Retina (tissue), 1 donor: ENCODE measurements around the gene CAPN12.

Source experiments
- DNase-seq: peaks from one replicate; pipeline ENCODE4 v3.0.0-alpha.2; 2016

CAPN12 gene

DNA sequence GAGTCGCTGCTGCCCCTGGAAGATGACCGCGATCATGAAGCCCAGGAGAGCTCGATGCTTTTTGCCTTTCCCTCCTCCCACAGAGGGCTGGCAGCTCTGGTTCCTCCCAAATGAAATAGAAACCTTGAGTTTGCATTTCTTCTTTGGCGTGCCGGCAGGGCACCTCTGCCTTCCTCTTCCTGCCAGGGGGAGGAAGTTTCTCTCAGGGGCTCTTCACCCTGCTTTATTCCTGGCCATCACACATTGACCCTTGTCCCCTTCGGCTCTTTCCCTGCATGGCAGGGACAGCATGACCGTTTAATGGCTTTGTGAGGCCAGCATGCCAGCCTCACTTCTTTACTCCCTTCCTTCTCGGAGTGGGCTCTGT is 49.0 kb downstream of the CAPN12 start:
- no peak for DNase-seq

DNA sequence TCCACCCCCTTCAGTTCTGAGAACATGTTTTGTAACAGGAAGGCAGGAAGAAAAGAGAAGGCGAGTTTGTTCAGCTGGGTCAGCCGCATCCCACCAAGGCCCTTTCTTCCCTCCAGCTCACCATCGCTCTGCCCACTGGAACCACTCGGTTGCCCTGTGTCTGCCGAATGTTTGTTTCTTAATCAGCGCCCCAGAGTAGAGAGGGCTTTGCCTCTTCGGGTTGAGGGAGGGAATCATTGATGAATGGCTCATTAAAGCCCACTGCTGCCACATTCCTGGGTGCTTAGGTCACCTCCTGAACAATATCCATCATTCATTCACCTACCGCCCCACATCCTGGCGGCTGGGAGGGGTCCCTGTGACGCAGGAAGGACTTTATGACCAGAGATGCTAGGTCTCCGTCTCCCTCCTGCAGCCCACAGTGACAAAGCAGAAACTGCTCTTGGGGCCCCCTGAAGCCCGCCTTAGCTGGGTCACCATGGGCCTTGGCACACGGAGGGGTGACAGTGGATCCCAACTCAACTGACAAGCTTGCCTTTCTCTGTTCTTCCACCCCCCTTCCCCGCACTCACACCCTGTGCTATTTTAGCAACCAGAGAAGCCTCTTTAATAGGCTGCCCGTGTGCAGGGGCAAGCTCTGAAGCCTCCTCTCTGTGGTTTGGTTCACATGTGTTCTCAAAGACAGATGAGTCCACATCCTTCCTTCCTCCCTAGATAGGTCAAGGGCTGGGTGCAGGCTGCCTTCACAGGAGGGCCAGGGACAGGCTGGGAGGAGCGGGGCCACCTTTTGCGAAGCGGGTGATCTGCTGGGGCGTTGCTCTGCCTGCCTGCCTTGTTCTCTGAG is 50.7 kb downstream of the CAPN12 start:
- peak; percentile 81 for DNase-seq

DNA sequence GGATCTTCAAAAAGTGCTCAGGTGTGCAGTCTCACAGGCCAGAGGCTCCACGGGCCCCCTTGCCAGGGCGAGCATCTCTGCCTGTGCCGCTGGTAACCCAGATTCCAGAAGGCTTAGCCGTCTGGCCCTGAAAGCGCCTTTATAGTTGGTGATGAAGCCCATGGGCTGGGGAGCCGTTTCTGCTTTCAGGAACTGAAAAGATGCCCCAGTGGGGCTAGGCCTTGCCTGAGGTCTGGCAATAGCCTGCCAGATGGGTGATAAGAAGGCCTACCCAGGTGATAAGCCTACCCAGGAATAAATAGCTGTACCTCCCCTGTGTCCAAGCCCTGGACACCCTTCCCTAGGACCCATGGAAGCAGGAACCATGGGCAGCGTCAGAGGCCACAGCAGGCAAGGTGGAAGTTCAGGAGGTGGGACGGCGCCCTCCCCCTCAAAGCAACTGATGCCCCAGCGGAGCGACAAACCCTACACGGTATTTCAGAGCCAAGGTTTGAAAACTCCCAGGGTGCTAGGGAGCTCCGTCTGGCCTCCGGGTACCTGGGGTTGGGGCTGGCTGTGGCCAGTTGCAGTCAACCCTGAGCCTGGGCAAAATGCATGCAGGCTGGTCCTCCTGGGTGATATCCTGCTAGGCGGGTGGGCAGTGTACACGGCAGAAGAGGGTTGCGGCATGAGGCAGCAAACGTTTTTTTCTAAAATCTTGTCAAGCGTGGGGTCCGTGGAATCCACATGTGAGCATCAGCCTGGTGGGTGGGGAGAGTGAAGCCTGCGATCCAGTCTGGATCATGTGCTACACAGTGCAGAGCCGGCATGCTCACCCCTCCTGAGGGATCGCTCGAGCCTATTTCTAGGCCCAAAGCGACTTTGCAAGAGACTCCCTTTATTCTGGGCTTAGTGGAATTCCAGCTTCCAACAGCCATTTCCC is 51.6 kb downstream of the CAPN12 start:
- peak; percentile 40 for DNase-seq

DNA sequence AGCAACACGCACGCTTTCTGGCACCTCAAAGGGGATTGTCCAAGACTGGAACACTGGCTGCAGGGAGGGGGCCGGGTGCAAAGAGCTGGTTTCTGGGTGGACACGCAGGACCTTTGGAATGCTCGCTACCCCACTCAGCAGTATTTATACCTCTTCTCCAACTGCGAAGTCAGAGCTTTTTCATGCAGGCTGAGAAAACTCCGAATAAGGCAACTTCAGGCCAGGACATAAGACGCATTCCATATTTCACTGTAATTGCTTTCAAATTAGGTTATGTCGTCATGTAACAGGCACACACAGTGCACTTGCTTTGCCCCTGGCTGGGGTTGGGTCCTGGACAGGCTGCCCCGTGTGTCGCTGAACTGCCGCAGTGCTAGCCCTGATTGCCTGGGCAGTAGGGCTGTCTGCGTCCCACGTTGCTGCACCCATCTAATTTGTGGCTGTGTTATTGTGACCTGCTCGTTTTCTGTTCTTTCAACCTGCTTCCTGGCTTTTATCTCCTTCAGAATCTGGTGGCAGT is 52.3 kb downstream of the CAPN12 start:
- DNase-seq, result no peak

DNA sequence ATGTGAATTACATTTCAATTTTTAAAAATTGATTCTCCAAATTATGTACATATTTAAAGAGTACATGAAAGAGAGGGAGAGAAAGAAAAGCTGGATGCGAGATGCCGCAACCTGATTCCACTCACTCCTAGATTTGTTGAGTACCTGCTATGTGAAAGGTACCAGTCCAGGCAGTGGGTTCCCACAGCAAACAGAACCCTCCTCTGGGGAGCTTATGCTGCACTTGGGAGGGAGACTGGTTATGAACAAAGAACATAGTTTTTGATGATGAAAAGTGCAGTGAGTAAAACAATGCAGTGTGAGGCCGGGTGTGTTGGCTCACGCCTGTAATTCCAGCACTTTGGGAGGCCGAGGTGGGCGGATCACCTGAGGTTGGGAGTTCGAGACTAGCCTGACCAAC is 53.4 kb downstream of the CAPN12 start:
- no peak for DNase-seq

DNA sequence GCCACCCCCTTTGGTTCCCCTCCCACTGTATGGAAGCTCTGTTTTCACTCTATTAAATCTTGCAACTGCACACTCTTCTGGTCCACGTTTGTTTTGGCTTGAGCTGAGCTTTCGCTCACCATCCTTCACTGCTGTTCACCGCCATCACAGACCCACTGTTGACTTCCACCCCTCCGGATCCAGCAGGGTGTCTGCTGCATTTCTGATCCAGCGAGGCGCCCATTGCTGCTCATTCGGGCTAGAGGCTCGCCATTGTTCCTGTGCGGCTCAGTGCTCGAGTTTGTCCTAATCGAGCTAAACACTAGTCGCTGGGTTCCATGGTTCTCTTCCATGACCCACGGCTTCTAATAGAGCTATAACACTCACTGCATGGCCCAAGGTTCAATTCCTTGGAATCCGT is 54.1 kb downstream of the CAPN12 start:
- no peak for DNase-seq

DNA sequence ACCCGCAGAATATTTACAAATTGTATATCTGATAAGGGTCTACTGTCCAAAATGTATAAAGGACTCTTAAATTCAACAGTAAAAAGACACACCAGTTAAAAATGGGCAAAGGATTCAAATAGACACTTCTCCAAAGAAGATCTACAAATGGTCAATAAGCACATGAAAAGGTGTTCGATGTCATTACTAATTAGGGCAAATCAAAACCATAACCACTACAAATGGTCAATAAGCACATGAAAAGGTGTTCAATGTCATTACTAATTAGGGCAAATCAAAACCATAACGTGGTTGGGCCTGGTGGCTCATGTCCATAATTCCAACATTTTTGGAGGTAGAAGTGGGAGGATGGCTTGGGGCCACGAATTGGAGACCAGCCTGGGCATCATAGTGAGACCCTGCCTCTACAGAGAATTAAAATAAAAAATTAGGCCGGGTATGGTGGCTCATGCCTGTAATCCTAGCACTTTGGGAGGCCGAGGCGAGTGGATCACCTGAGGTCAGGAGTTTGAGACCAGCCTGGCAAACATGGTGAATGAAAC is 56.4 kb downstream of the CAPN12 start:
- no peak for DNase-seq

DNA sequence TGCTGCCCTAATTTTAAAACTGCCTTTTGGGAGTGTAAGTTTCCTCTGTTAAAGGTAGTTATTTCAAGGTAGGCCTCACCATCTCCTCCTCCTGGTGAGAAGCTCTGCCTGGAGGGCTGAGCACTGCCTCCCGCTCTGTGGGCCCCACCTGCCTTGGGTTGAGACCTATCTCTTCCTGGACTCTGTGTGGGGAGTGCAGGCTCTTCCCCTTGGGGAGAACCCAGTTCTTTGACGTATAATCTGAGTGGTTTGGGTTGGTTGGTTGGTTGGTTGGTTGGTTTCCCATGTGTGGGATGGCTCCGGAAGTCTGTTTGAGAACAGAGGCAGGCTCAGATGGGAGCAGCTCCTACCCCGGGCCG is 57.8 kb downstream of the CAPN12 start:
- no peak for DNase-seq

DNA sequence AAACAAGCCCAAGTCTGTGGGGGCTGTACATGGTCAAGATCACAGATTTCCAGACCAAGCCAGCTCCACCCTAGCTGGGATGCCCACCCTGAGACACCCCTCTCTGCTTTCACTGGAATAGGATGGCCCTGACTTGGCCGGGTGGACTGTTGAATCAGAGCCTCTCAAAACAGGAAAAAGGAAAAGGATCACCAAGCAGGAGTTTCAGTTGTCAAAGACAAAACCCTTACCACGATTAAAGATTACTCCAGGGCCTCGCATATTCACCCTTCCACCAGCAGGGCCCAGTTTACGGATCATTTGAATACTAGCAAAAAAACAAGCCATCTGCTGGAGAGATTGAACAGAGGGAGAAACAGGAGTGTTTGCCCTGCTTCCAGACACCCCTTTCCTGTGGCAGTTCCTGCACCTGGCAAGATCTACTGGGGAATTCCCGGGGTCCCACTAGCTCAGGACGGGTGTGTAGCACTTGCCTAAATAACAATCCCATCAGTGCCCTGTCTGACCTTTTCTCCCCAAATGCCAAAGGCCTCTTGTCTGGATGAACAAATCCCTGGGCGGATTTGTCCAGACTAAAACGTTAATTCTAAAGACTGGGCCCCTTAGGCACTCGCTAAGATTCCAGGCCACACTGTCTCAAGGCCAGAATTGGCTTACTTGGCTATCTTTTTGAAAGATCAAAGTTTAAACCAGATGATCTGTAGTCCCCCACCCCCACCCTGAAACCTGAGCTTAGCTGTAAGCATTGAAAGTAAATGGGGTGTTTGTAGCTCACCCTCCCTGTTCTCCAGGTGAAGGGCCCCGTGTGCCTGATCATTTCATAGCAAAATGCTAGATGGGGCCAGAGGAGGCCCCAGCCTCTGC is 58.4 kb downstream of the CAPN12 start:
- peak; percentile 42 for DNase-seq

DNA sequence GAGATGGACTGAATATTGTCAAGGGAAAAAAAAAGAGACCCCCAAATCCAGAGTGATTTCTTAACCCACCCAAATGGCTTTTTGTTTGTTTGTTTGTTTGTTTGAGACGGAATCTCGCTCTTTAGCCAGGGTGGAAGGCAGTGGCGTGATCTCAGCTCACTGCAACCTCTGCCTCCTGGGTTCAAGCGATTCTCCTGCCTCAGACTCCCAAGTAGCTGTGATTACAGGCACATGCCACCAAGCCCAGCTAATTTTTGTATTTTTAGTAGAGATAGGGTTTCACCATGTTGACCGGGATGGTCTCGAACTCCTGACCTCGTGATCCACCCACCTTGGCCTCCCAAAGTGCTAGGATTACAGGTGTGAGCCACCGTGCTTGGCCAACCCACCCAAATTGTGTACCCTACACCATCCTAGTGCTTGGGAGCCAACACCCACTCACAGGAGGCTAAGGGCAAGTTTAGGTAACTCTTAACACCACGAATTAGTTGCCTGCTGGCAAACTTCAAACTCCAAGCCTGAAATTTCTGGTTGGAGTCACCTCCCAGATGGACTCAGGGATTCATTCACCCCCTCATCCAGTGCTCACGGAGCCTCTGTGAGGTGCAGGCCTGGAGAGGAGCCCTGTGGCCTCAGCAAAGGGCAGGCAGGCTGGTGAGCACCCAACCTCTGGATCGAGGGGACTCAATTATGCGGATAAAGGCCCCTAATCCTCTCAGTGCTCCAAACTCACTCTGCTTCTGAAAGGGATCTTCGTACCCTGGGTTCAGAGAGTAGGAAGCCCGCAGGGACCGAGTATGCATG is 59.2 kb downstream of the CAPN12 start:
- DNase-seq, result no peak

DNA sequence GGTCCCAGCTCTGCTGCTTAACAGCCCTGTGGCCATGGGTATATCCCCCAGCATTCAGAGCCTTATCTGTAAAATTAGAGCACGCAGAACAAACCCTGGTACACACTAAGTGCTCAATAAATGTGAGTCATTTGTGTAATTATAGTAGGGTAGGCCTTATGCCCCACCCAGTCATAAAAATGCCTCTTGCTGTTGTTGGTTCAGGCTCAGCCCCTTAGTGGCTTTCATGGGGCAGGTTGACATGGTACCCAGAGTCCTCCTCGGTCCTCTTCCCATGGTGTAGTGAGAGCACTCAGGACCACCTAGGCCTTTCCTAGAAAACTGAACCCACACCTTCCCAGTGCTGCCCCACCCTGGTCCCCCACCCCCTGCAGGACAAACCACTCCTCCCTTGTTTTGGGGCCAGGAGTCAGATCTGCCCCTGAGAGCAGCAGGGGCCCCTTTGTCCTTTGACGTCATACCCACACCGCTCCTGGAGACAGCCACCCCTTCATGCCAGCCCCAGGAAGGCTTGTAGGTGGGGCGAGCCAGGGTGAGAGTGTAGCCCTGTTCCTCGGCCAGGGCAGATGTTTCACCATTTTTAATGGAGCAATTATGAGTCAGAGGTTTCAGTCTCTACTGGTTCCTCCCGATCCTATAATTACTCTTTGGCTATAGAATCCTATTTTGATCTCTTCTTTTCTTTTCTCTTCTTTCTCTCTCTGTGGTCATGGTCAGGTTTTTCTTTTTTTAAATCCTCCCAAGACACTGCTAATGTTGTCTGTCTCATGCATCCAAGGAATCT is 60.0 kb downstream of the CAPN12 start:
- DNase-seq, result no peak

DNA sequence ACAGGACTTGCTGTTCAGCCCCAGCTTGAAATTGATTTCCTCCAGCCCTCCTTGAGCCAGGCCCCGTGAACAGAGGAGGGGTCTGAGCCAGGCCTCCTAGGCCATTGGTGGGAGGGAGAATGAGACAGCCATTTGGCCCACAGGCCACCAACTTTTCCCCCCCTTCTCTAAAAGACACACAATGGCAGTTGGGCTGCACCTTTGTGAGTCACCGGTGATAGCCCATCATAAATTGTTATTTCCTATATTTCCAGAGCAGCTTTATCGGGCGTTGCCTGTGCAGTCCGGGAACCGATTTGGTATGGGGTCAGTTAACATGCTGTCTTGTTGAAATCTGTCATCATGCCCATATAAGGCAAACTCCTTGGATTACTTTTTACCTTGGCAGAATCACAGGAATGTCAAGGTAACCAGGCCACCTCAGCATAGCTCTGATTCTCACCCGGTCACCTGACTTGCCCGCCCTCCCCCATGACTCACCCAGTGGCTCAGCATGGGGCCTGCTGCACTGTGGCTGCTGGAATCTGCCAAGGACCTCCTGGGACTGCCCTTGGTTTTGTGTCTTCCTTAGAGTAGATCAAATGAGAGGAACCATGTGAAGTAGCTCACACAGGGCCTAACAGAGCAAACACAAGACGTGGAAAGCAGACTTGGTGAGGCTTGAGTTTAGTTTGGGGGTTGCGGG is 60.7 kb downstream of the CAPN12 start:
- peak; percentile 37 for DNase-seq

DNA sequence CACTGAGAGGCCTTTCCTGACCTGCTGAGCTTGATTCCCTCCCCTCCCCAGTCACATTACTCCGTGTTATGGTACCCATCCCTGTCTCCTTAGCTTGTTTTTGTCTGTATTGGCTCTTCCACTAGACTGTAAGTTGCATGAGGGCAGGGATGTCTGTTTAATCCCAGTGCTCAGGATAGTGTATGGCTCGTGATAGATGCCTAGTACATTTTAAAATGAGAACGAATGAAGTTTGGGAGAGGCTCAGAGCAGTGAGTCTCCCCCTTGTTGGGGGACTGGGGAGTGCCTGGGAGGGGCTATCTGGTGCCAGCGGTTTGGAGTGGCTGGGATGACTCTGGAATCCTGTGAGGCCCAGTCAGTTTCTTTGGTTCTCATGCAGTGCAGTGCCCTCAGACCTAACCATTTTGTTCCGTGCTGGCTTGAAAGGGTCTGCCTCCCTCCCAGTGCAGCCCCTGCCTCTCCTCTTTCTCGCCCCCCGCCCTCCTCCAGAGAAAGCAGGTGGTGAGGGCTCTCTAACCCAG is 61.3 kb downstream of the CAPN12 start:
- no peak for DNase-seq

DNA sequence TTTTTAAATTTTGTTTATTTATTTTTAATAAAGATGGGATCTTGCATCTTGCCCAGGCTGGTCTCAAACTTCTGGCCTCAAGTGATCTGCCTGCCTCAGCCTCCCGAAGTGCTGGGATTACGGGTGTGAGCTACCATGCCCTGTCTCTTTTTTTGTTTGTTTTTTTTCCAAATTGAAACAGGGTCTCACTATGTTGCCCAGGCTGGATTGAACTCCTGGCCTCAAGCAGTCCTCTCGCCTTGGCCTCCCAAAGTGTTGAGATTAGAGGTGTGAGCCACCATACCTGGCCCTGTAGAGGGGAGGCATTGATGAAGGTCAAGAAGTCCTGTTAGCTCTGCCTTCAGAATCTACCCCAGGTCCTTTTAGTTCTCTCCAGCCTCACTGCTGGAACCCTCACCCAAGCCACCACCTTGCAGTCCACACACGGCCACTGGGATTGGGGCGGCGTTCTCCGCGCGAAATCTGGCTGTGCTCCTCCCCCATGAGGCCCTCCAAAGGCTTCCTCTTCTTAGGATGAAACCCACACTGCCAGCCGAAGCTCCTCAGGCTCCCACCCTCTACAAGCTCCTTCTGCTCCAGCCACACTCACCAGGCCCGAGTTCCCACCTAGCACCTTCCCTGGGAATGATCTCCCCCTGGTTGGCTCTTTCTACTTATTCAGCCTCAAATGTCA is 61.9 kb downstream of the CAPN12 start:
- DNase-seq, result no peak
